Endothelial cell of umbilical vein (primary cell): ENCODE measurements around the gene JADE3. TPM values are rescaled to one million over a fixed set of nuclear protein-coding genes. Genes with fewer than 3 reads are reported as not detected.

ENCODE experiments used
- BruUV-seq: library from RNA; stranded (reverse); fragments of 400-500 nt; replicated peaks from 2 replicates; lab custom pipeline; 2021; lab: Mats Ljungman, UMichigan
- CTCF ChIA-PET: fragments of 300-600, 350-600 bp; sonication (Branson Sonifier 250); formaldehyde crosslinking; loops from one replicate; lab custom pipeline; 2021; ENCODE audit warnings: antibody characterized with exemption, inconsistent platforms; lab: Charles Lee
- POLR2A ChIA-PET: fragments of 300-600, 350-600 bp; sonication (Branson Sonifier 250); formaldehyde crosslinking; loops from one replicate; lab custom pipeline; 2021; ENCODE audit warnings: antibody characterized with exemption, inconsistent platforms; lab: Charles Lee
- DNase-seq: peaks from one replicate; pipeline ENCODE4 v3.0.0-alpha.2; 2011; ENCODE audit warnings: low read depth, low spot score
- FAIRE-seq: peaks from 2 replicates; lab custom pipeline; 2011; peaks lifted over from hg19 to GRCh38; lab: Jason Lieb, UNC
- H2AFZ ChIP-seq: 2 replicates; pipeline ENCODE4 v1.6.0; 2012; ENCODE audit warnings: low read depth, low read length, control low read depth, inconsistent platforms
- H3K27ac ChIP-seq: 2 replicates; pipeline ENCODE4 v1.5.1; 2011; ENCODE audit warnings: low read depth, mild to moderate bottlenecking, control low read depth, low read length, moderate library complexity; ENCODE audit not compliant: insufficient read depth
- H3K27me3 ChIP-seq, 2 experiments: 2 replicates each; pipeline versions ENCODE4 v1.6.0 to v1.6.1; 2011; ENCODE audit warnings: low read length in 2 of 2, mixed read lengths in 1 of 2; ENCODE audit not compliant: control insufficient read depth in 2 of 2, insufficient read depth in 2 of 2
- H3K36me3 ChIP-seq, 2 experiments: 2 replicates in 1 of 2; 3 replicates in 1 of 2; pipeline ENCODE4 v1.5.1; 2011; ENCODE audit warnings: low read length in 2 of 2, mild to moderate bottlenecking in 1 of 2, moderate library complexity in 1 of 2; ENCODE audit not compliant: control insufficient read depth in 2 of 2, insufficient read depth in 2 of 2; ENCODE audit errors: extremely low read depth in 1 of 2
- H3K4me1 ChIP-seq: 3 replicates; pipeline ENCODE4 v1.5.1; 2011; ENCODE audit warnings: mild to moderate bottlenecking, low read length; ENCODE audit not compliant: control insufficient read depth, insufficient read depth; ENCODE audit errors: extremely low read depth
- H3K4me2 ChIP-seq: 2 replicates; pipeline ENCODE4 v1.6.1; 2011; ENCODE audit warnings: low read length, control low read depth, mixed read lengths; ENCODE audit not compliant: insufficient read depth
- H3K4me3 ChIP-seq, 3 experiments: fragments of 200-600 bp in 1 of 3; sonication (generic), shearing (Covaris generic) in 1 of 3; replicated peaks in 1 of 3; 2 replicates each; pipeline ENCODE4 v1.5.1; 2011 to 2016; ENCODE audit warnings: control low read depth in 3 of 3, low read length in 3 of 3, mild to moderate bottlenecking in 2 of 3, inconsistent platforms in 1 of 3, low read depth in 1 of 3, moderate library complexity in 1 of 3; ENCODE audit not compliant: insufficient read depth in 1 of 3
- H3K79me2 ChIP-seq: 2 replicates; pipeline ENCODE4 v1.6.0; 2012; ENCODE audit warnings: low read length, inconsistent platforms; ENCODE audit not compliant: control insufficient read depth, insufficient read depth
- H3K9ac ChIP-seq: replicated peaks from 2 replicates; pipeline ENCODE3; 2011; ENCODE audit warnings: low read length, control low read depth; ENCODE audit not compliant: insufficient read depth; ENCODE audit errors: extremely low read depth
- H3K9me1 ChIP-seq: replicated peaks from 3 replicates; pipeline ENCODE4 v1.6.0; 2011; ENCODE audit warnings: mild to moderate bottlenecking, low read length; ENCODE audit not compliant: control insufficient read depth, insufficient read depth; ENCODE audit errors: extremely low read depth
- H3K9me3 ChIP-seq: replicated peaks from 2 replicates; pipeline ENCODE4 v1.5.1; 2012; ENCODE audit warnings: low read length, inconsistent platforms; ENCODE audit not compliant: control insufficient read depth, insufficient read depth
- H4K20me1 ChIP-seq: replicated peaks from 2 replicates; pipeline ENCODE3; 2011; ENCODE audit warnings: mild to moderate bottlenecking, low read length; ENCODE audit not compliant: control insufficient read depth, insufficient read depth; ENCODE audit errors: extremely low read depth
- CTCF ChIP-seq, 2 donors: IDR thresholded peaks; 1 replicate in 1 of 2; 2 replicates in 1 of 2; pipeline ENCODE4 v1.5.1; 2011; ENCODE audit warnings: low read length in 2 of 2, mild to moderate bottlenecking in 2 of 2, moderate library complexity in 2 of 2, control low read depth in 1 of 2, inconsistent platforms in 1 of 2, low read depth in 1 of 2; ENCODE audit not compliant: insufficient read depth in 1 of 2; ENCODE audit errors: extremely low read depth in 1 of 2
- EZH2 ChIP-seq: IDR thresholded peaks from 2 replicates; pipeline ENCODE4 v1.6.1; 2012; ENCODE audit warnings: borderline replicate concordance, low read depth, mild to moderate bottlenecking, moderate library complexity, low read length, inconsistent platforms; ENCODE audit not compliant: severe bottlenecking
- FOS ChIP-seq: IDR thresholded peaks from 2 replicates; pipeline ENCODE4 v1.6.1; 2011; ENCODE audit warnings: mild to moderate bottlenecking, low read length, moderate library complexity, borderline replicate concordance; ENCODE audit not compliant: insufficient read depth
- GATA2 ChIP-seq: IDR thresholded peaks from 2 replicates; pipeline ENCODE4 v1.7.0; 2011; ENCODE audit warnings: low read depth, mild to moderate bottlenecking, moderate library complexity, mixed read lengths, low read length; ENCODE audit not compliant: insufficient read length, insufficient read depth
- JUN ChIP-seq: IDR thresholded peaks from 2 replicates; pipeline ENCODE4 v1.6.1; 2011; ENCODE audit warnings: borderline replicate concordance, low read depth; ENCODE audit not compliant: insufficient read length, insufficient read depth
- MAX ChIP-seq: IDR thresholded peaks from 2 replicates; pipeline ENCODE4 v1.6.1; 2011; ENCODE audit not compliant: insufficient read depth, insufficient read length
- MYC ChIP-seq: IDR thresholded peaks from one replicate; pipeline ENCODE4 v1.6.1; 2011; ENCODE audit warnings: mild to moderate bottlenecking, low read depth, low read length
- POLR2A ChIP-seq: IDR thresholded peaks from 2 replicates; pipeline ENCODE4 v1.6.1; 2012; ENCODE audit warnings: low read depth, mild to moderate bottlenecking, control low read depth, low read length
- POLR2AphosphoS5 ChIP-seq: IDR thresholded peaks from 2 replicates; pipeline ENCODE4 v1.6.1; 2012; ENCODE audit warnings: low read depth, mild to moderate bottlenecking, control low read depth, low read length, moderate library complexity; ENCODE audit not compliant: insufficient read depth
- dilution Hi-C: fragments of 300-500 bp; cut with MboI; formaldehyde crosslinking; loops from one replicate; pipeline ENCODE4 v1.15.0; 2019; ENCODE audit warnings: low sequenced_read_pairs; ENCODE audit not compliant: extremely low pct_ligation_motif_present
- intact Hi-C: fragments of 100-400 bp; cut with micrococcal nuclease; formaldehyde crosslinking; loops from one replicate; pipeline ENCODE4 v1.10.0; 2022
- polyA plus RNA-seq, 4 experiments: library from polyadenylated mRNA; depleted of rRNA in 3 of 4; stranded (reverse) in 3 of 4; unstranded in 1 of 4; fragments of >200 nt; gene quantifications; 2 replicates each; pipeline versions ENCODE4 v1.2.1 to v1.2.3, GENCODE V29; 2011 to 2012; ENCODE audit warnings: missing spikeins in 1 of 4
- total RNA-seq: library from RNA; stranded (reverse); gene quantifications from 2 replicates; pipeline ENCODE4 v1.2.3, GENCODE V29; 2021

The JADE3 gene
- total and polyA plus RNA-seq, 2 donors (not counting 3 experiments of a cell fraction or from before 2014, with no cell fraction given): 4.9 to 18.4 TPM

- H3K4me3 ChIP-seq: no peak overlapping the region
- no peaks in the 10 kb centered on the region for H3K36me3 ChIP-seq
- no peaks in the 10 kb centered on the region for H3K9me1 ChIP-seq
- no peaks in the 10 kb centered on the region for H3K9me3 ChIP-seq
- no peaks in the 10 kb centered on the region for H3K4me1 ChIP-seq
- intact Hi-C loops (loop anchor here (10.0 kb wide), 1 partner anchor 542 kb away; no protein-coding TSS in a partner anchor), dilution Hi-C loops (no loop called here)
- H3K4me2 ChIP-seq: no peak overlapping the region
- no TSS peak for BruUV-seq
- no peak for TF ChIP-seq POLR2AphosphoS5
- no peak for TF ChIP-seq MAX
- no peak for TF ChIP-seq MYC
- TF ChIP-seq POLR2A: no peak
- no peak for TF ChIP-seq JUN
- TF ChIP-seq GATA2: no peak
- TF ChIP-seq CTCF (IDR thresholded peaks at IDR 0.05; ENCODE audit: extremely low read depth in 1 of 2, insufficient read depth in 1 of 2, low read depth in 1 of 2, low read length in 2 of 2): no peak
- TF ChIP-seq EZH2: no peak
- TF ChIP-seq FOS: no peak
- no peaks in the 10 kb centered on the region for H4K20me1 ChIP-seq
- no peak for FAIRE-seq
- no peaks in the 10 kb centered on the region for H3K79me2 ChIP-seq
- no peak for DNase-seq
- POLR2A ChIA-PET: no interaction called here
- H2AFZ ChIP-seq: no peak overlapping the region
- no peak overlapping the region for H3K9ac ChIP-seq
- no peaks in the 10 kb centered on the region for H3K27me3 ChIP-seq
- CTCF ChIA-PET: no interaction called here
- H3K27ac ChIP-seq: no peak overlapping the region
Measured at GRCh38 chrX:47097018-47097417, 184.8 kb downstream of the JADE3 start.
